GM19238 (cell line): Measurements from ENCODE around the gene ARPC5L.
"Not testable (repeated sequence)": the region's sequence is repeated elsewhere in the genome, so short reads cannot be mapped to it uniquely, and the experiment has no call there.

Experiments
- DNase-seq: peaks from one replicate; pipeline ENCODE4 v3.0.0; 2011; ENCODE audit warnings: low spot score; ENCODE audit not compliant: insufficient read length

ARPC5L gene

DNA sequence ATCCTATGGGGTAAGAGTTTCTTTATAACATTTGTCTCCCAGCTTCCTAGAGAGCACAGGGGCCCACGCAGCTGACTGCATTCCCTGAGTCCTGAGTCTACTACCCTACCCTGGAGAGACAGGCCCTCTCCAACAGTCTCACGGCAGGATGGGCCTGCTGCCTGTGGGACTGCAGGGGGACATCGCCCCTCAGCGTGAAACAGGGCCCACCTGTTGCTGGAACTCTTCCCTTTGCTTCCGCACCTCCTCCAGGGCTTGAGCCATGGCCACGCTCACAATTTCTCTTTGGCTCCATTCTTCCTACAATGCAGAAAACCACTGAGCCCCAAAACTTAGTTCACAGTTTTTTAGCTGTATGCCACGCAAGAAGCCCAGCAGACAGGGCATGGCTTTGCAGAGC lies 28.2 kb downstream of the ARPC5L start:
- no peak for DNase-seq

DNA sequence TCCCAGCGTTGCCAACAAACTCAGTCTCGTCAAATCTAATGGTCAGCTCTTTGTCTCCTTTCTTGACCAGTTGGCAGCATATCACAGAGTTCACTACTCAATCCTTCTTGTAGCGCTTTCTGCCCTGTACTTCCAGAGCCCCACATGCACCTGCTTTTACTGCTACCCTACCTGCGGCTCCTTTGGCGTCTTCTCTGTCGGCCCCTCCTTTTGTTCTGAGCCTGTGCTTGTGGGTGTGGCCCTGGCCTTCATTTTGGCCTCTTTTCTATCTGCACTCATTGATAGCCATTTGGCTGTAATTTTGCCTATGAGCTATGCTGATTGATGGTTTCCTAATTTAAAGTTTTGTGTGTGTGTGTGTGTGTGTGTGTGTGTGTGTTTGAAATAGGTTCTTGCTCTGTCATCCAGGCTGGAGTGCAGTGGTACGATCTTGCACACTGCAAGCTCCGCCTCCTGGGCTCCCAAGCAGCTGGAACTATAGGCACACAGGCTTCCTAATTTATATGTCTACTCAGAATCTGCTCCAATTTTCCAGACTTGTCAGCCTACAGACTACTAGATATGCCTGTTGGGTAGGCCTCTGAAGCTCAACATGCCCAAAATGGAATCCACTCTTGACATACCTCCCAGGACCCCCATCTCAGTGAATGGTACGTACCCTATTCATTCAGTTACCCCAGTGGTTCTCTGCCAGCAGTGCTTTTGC lies 32.3 kb downstream of the ARPC5L start:
- DNase-seq, result no peak

GRCh38 chr9:124894741-124895170 lies 32.8 kb downstream of the ARPC5L start:
- DNase-seq, result no peak

- DNase-seq, result no peak
These were observed 35.9 kb downstream of the ARPC5L start for GRCh38 chr9:124897570-124898460.

DNA sequence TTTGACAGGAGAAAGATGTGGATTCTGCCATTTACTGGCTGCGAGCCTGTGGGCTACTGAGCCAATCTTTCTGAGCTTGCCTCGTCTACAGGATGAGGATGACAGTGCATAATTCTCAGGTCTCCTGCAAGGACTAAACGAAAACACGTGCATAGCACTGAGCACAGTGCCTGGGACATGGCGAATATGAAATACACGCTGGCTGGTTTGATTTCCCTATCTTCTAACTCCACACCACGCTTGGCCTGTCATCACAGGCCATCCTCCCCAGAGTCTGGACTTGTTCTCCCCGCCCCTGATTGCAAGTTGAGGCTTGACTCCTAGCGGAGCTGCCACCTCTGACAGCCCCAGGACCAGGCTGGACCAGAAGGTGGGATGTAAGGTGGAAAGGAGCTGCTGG lies 37.9 kb downstream of the ARPC5L start:
- DNase-seq, result no peak

- no peak for DNase-seq
These were observed 45.0 kb downstream of the ARPC5L start for GRCh38 chr9:124906966-124907365.

- no peak for DNase-seq
These were observed 46.2 kb downstream of the ARPC5L start for GRCh38 chr9:124908098-124908497.

DNA sequence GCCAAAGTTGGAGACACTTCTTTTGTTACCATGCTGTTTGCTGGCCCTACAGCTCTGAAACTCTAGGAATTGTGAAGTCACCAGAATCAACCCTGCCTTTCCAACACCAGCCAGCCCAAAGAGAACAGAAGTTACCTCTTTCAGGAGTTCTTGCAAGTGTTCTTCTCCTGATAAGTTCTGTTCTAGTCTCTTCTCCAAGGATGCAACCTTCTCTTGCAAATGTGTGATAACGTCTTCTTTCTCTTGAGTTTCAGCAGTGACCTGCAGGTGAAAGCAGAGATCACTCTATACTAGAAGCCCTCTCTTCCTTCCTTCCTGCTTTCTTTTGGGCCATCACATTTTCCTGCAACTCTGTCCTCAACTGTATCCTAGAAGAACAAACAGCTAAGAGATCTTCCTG lies 49.8 kb downstream of the ARPC5L start:
- DNase-seq, result no peak

DNA sequence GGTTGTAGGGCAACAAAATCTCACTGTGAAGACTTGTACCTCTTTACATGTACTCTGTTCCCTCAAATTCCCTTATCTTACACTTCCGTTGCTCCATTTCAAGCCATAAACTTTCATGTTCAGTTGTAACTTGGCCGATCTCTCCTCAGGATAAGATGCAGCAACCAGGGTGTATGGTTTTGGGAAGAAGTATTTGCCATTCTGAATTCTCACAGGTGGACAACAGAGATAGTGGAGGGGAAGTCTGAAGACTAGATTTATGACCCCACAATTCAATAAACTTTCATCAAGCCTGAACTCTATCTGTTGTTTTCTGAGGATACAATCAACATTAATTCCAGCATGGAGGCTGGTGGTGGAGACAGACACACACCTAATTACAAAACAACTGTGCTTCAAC lies 51.4 kb downstream of the ARPC5L start:
- no peak for DNase-seq

DNA sequence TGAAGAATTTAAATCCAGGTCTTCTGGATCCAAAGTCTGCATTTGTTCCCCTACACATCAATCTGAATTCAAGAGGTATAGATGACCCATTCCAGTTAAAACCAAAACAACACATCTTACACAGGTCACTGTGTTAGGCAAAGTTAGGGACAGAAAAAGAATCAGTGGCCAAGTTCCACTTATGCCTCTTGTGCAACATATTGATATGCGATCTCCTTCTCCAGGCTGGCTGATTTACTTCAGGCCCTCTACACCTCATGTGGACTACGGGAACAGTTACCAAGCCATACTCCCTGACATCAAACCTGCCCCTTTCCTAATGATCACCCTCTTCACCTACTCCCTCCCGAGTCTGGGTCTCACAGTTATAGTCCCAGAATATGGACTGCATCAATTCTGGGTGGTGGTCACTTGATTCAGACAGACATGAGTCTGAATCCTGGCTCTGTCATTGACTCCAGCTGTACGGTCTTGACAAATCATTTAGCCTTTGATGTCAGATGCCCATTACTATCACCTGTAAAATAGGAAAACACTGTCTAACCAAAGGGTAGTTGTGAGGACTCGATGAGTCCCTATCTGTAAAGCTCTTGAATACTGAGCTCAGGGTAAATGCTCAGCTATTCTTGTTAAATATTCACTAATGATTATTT lies 52.9 kb downstream of the ARPC5L start:
- DNase-seq, result no peak

- DNase-seq, result not testable (repeated sequence)
These were observed 58.5 kb downstream of the ARPC5L start for GRCh38 chr9:124920394-124920793.
